Suprapubic skin (tissue), 4 donors: ENCODE measurements around the gene GRM5. TPM values are rescaled to one million over a fixed set of nuclear protein-coding genes. Genes with fewer than 3 reads are reported as not detected.

Source experiments
- DNase-seq, 2 donors: peaks; one replicate each; pipeline ENCODE4 v3.0.0-alpha.2; 2019; ENCODE audit warnings: low spot score in 2 of 2
- H3K27ac ChIP-seq: fragments of 200-600 bp; sonication (generic); one replicate; pipeline ENCODE4 v1.5.1; 2019
- H3K27me3 ChIP-seq: fragments of 200-600 bp; sonication (generic); one replicate; pipeline ENCODE4 v1.5.1; 2019
- H3K36me3 ChIP-seq: fragments of 200-600 bp; sonication (generic); one replicate; pipeline ENCODE4 v1.5.1; 2019
- H3K4me1 ChIP-seq: fragments of 200-600 bp; sonication (generic); one replicate; pipeline ENCODE4 v1.5.1; 2019
- H3K4me3 ChIP-seq: fragments of 200-600 bp; sonication (generic); one replicate; pipeline ENCODE4 v1.5.1; 2019; ENCODE audit warnings: mild to moderate bottlenecking
- H3K9me3 ChIP-seq: fragments of 200-600 bp; sonication (generic); one replicate; pipeline ENCODE4 v1.5.1; 2019
- CTCF ChIP-seq, 2 donors: fragments of 200-600 bp in 1 of 2; fragments of 450-650 bp in 1 of 2; sonication (generic) in 1 of 2; IDR thresholded peaks; one replicate each; pipeline ENCODE4 v1.5.1; 2016 to 2019; ENCODE audit warnings: antibody characterized with exemption in 2 of 2, mild to moderate bottlenecking in 1 of 2, moderate library complexity in 1 of 2
- EP300 ChIP-seq: sonication (generic); formaldehyde crosslinking; IDR thresholded peaks from one replicate; pipeline ENCODE4 v1.6.1; 2017; ENCODE audit warnings: antibody characterized with exemption
- POLR2A ChIP-seq, 2 donors: fragments of 450-650 bp; IDR thresholded peaks; one replicate each; pipeline ENCODE4 v1.6.1; 2017; ENCODE audit warnings: antibody characterized with exemption in 2 of 2, mild to moderate bottlenecking in 2 of 2, moderate library complexity in 2 of 2
- POLR2AphosphoS5 ChIP-seq, 3 donors: sonication (generic); formaldehyde crosslinking; IDR thresholded peaks; one replicate each; pipeline ENCODE4 v1.6.1; 2017; ENCODE audit warnings: antibody characterized with exemption in 3 of 3
- WGBS: methylation state at CpG from one replicate; pipeline ENCODE4 v1.1.5; 2018; 5-methylcytosine and 5-hydroxymethylcytosine counted together
- total RNA-seq, 4 donors: library from RNA; depleted of rRNA; stranded (reverse); fragments of >200 nt; gene quantifications; one replicate each; pipeline ENCODE4 v1.1.0, GENCODE V29; 2016

GRM5 gene
- total RNA-seq, 4 donors from 2014 or later: not detected

- no peaks in the 10 kb centered on the region for H3K36me3 ChIP-seq
- 85% methylated on average over 1 of the region's 3 CpGs for WGBS
These were observed 250.3 kb downstream of the GRM5 start for GRCh38 chr11:88815505-88815904.

GRCh38 chr11:88814076-88814475 lies 251.7 kb downstream of the GRM5 start:
- Histone ChIP-seq H3K4me3 (no peak overlapping the region), H3K27ac (no peak overlapping the region), H3K9me3 (no peaks in the 10 kb centered on the region), H3K4me1 (no peaks in the 10 kb centered on the region), H3K36me3 (no peaks in the 10 kb centered on the region), H3K27me3 (no peaks in the 10 kb centered on the region)
- TF ChIP-seq POLR2A (IDR thresholded peaks at IDR 0.05) (no peak), CTCF (IDR thresholded peaks at IDR 0.05) (no peak), POLR2AphosphoS5 (IDR thresholded peaks at IDR 0.05) (no peak), EP300 (no peak)
- no peak for DNase-seq
- 0% methylated on average over 1 of the region's 1 CpG for WGBS

More at GRCh38 chr11:88815505-88815904, 250.3 kb downstream of the GRM5 start:
- no peaks in the 10 kb centered on the region for H3K4me1 ChIP-seq
- no peak overlapping the region for H3K4me3 ChIP-seq
- DNase-seq: no peak
- no peaks in the 10 kb centered on the region for H3K9me3 ChIP-seq
- H3K27ac ChIP-seq: no peak overlapping the region
- no peaks in the 10 kb centered on the region for H3K27me3 ChIP-seq
- no peak for TF ChIP-seq POLR2A (IDR thresholded peaks at IDR 0.05)
- TF ChIP-seq POLR2AphosphoS5 (IDR thresholded peaks at IDR 0.05): no peak
- TF ChIP-seq EP300: no peak
- TF ChIP-seq CTCF (IDR thresholded peaks at IDR 0.05): no peak

GRCh38 chr11:88813233-88813915 lies 252.4 kb downstream of the GRM5 start:
- no peak for DNase-seq
- TF ChIP-seq EP300 (no peak), POLR2AphosphoS5 (IDR thresholded peaks at IDR 0.05) (no peak), CTCF (IDR thresholded peaks at IDR 0.05) (no peak), POLR2A (IDR thresholded peaks at IDR 0.05) (no peak)

DNA sequence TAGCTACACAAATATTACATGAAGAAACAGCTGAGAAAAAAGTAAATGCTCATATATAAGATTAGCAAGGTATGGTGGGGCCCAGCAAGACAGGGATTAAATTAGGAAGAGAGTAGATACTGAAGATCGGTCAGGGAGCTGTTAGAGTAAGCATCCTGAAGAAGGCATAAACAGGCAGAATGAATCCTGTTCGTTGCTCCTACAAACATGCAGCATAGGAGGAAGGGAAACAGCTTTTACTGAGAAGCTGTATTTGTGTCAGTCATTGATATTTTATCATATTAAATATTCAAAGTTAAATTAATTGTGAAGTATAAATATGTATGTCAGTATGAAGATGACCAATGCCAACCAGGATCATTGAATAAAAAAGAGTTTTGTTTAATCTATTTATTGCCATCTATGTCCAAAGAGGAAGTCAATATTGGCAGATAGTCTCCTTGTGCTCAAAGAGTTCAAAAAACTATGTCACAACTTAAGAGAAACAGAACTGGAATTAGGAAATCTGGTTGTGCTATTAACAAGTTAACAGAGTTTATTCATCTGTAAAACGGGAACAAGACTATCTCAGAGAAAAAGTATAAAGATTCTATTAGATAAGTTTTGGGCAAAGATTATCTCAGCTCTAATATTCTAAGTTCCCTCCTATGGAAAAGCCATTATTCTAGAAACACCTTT lies 255.2 kb downstream of the GRM5 start:
- TF ChIP-seq EP300 (no peak), POLR2A (IDR thresholded peaks at IDR 0.05) (no peak), CTCF (IDR thresholded peaks at IDR 0.05) (no peak), POLR2AphosphoS5 (IDR thresholded peaks at IDR 0.05) (no peak)
- no peaks in the 10 kb centered on the region for H3K4me1 ChIP-seq
- H3K4me3 ChIP-seq: no peak overlapping the region
- WGBS: 70% methylated on average over 3 of the region's 3 CpGs
- H3K27me3 ChIP-seq: no peaks in the 10 kb centered on the region
- no peaks in the 10 kb centered on the region for H3K36me3 ChIP-seq
- no peak for DNase-seq
- no peak overlapping the region for H3K27ac ChIP-seq
- H3K9me3 ChIP-seq: no peaks in the 10 kb centered on the region

More at GRCh38 chr11:88813233-88813915, 252.4 kb downstream of the GRM5 start:
- H3K9me3 ChIP-seq: no peaks in the 10 kb centered on the region
- no peaks in the 10 kb centered on the region for H3K36me3 ChIP-seq
- no peaks in the 10 kb centered on the region for H3K27me3 ChIP-seq
- H3K4me1 ChIP-seq: no peaks in the 10 kb centered on the region
- no peak overlapping the region for H3K27ac ChIP-seq
- WGBS: 54% methylated on average over 1 of the region's 1 CpG
- H3K4me3 ChIP-seq: no peak overlapping the region

- no peak for TF ChIP-seq POLR2A (IDR thresholded peaks at IDR 0.05)
- no peak for TF ChIP-seq CTCF (IDR thresholded peaks at IDR 0.05)
- TF ChIP-seq POLR2AphosphoS5 (IDR thresholded peaks at IDR 0.05): no peak
- no peak for TF ChIP-seq EP300
- no peak for DNase-seq
- Histone ChIP-seq H3K9me3 (no peaks in the 10 kb centered on the region), H3K4me3 (no peak overlapping the region), H3K36me3 (no peaks in the 10 kb centered on the region), H3K27ac (no peak overlapping the region), H3K4me1 (no peaks in the 10 kb centered on the region), H3K27me3 (no peaks in the 10 kb centered on the region)
- 85% methylated on average over 1 of the region's 1 CpG for WGBS
These were observed 256.7 kb downstream of the GRM5 start for GRCh38 chr11:88809126-88809525.
